Smooth muscle cell of the brain vasculature (primary cell): ENCODE results near the gene NKD2.

Experiments
- DNase-seq: peaks from one replicate; pipeline ENCODE4 v3.0.0-alpha.2; 2012; ENCODE audit warnings: low read depth, low spot score

NKD2 gene

DNA sequence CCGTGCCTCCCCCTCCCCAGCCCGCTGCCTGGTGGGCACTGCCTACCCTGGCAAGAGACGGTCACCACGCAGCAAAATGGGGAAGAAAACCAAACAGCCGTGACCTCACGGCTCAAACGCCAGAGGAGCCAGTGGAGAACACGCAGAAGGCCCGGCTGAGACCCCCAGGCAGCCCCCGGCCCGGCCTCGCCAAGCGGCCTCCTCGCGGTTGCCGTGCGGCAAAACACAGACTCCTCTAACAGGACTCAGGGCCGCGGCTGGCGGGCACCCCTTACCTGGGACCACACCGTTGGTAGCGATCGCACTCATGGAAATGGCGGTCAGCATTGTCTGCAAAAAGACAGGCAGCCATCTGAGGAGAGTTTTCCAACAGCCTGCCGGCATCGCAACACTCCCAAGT is 79.4 kb downstream of the NKD2 start:
- DNase-seq = no peak
